Mesenchymal stem cell (in vitro differentiated cells and primary cell): Measurements from ENCODE around the gene DSTN.

Experiments
- DNase-seq: peaks from one replicate; pipeline ENCODE4 v3.0.0-alpha.2; 2013
- H2AFZ ChIP-seq: one replicate; pipeline ENCODE4 v1.6.1; 2013; ENCODE audit warnings: low read depth, mild to moderate bottlenecking, control low read depth, inconsistent platforms, low read length, moderate library complexity
- H2AK5ac ChIP-seq: 2 replicates; pipeline ENCODE4 v1.6.1; 2013; ENCODE audit warnings: low read length, moderate library complexity, mild to moderate bottlenecking, inconsistent platforms; ENCODE audit not compliant: severe bottlenecking
- H2BK120ac ChIP-seq: one replicate; pipeline ENCODE4 v1.6.1; 2013; ENCODE audit warnings: low read depth, mild to moderate bottlenecking, inconsistent platforms, low read length, moderate library complexity
- H2BK12ac ChIP-seq, 2 experiments: one replicate each; pipeline ENCODE4 v1.6.1; 2013; ENCODE audit warnings: inconsistent platforms in 2 of 2, low read length in 2 of 2, mild to moderate bottlenecking in 2 of 2, moderate library complexity in 2 of 2, control low read depth in 1 of 2
- H2BK15ac ChIP-seq: one replicate; pipeline ENCODE4 v1.6.1; 2013; ENCODE audit warnings: mild to moderate bottlenecking, low read depth, inconsistent platforms; ENCODE audit not compliant: poor library complexity, severe bottlenecking
- H2BK5ac ChIP-seq: 2 replicates; pipeline ENCODE4 v1.6.1; 2013; ENCODE audit warnings: low read depth, mild to moderate bottlenecking, low read length, control low read depth, inconsistent platforms; ENCODE audit not compliant: poor library complexity, severe bottlenecking
- H3K14ac ChIP-seq, 2 experiments: one replicate each; pipeline ENCODE4 v1.6.1; 2013; ENCODE audit warnings: inconsistent platforms in 2 of 2, low read length in 2 of 2, control low read depth in 1 of 2, mild to moderate bottlenecking in 1 of 2, moderate library complexity in 1 of 2
- H3K18ac ChIP-seq, 2 experiments: one replicate each; pipeline ENCODE4 v1.6.1; 2013; ENCODE audit warnings: inconsistent platforms in 2 of 2, low read length in 2 of 2, control low read depth in 1 of 2, low read depth in 1 of 2, mild to moderate bottlenecking in 1 of 2
- H3K23ac ChIP-seq, 2 experiments: one replicate each; pipeline ENCODE4 v1.6.1; 2013; ENCODE audit warnings: inconsistent platforms in 2 of 2, low read length in 2 of 2, mild to moderate bottlenecking in 2 of 2, moderate library complexity in 2 of 2, control low read depth in 1 of 2
- H3K27ac ChIP-seq: 2 replicates; pipeline ENCODE4 v1.5.1; 2013; ENCODE audit warnings: mild to moderate bottlenecking, moderate library complexity, low read length, control low read depth, inconsistent platforms; ENCODE audit not compliant: poor library complexity, severe bottlenecking
- H3K27me3 ChIP-seq, 2 experiments: 2 replicates each; pipeline versions ENCODE4 v1.6.1 to v1.7.0; 2013; ENCODE audit warnings: low read length in 2 of 2, mild to moderate bottlenecking in 2 of 2, moderate library complexity in 2 of 2, control low read depth in 1 of 2, inconsistent platforms in 1 of 2; ENCODE audit not compliant: control insufficient read depth in 1 of 2, insufficient read depth in 1 of 2
- H3K36me3 ChIP-seq, 2 experiments: 2 replicates each; pipeline versions ENCODE4 v1.6.1 to v1.7.0; 2013; ENCODE audit warnings: low read length in 2 of 2, control low read depth in 1 of 2, inconsistent platforms in 1 of 2, low read depth in 1 of 2, mild to moderate bottlenecking in 1 of 2; ENCODE audit not compliant: insufficient read depth in 2 of 2, control insufficient read depth in 1 of 2
- H3K4ac ChIP-seq, 2 experiments: one replicate each; pipeline ENCODE4 v1.6.1; 2013; ENCODE audit warnings: inconsistent platforms in 2 of 2, low read length in 2 of 2, mild to moderate bottlenecking in 2 of 2, moderate library complexity in 2 of 2, control low read depth in 1 of 2, low read depth in 1 of 2
- H3K4me1 ChIP-seq: 2 replicates; pipeline ENCODE4 v1.6.1; 2013; ENCODE audit warnings: low read depth, low read length, control low read depth; ENCODE audit not compliant: control insufficient read depth, insufficient read depth
- H3K4me2 ChIP-seq: 2 replicates; pipeline ENCODE4 v1.6.1; 2013; ENCODE audit warnings: low read length, mild to moderate bottlenecking, inconsistent platforms; ENCODE audit not compliant: poor library complexity, severe bottlenecking
- H3K4me3 ChIP-seq, 2 experiments: 2 replicates each; pipeline versions ENCODE4 v1.5.1 to v1.7.0; 2013; ENCODE audit warnings: low read length in 2 of 2, mild to moderate bottlenecking in 2 of 2, control low read depth in 1 of 2, low read depth in 1 of 2; ENCODE audit not compliant: insufficient read depth in 1 of 2
- H3K79me1 ChIP-seq: replicated peaks from 2 replicates; pipeline ENCODE4 v1.6.1; 2013; ENCODE audit warnings: mild to moderate bottlenecking, control low read depth, low read length, inconsistent platforms; ENCODE audit not compliant: poor library complexity, severe bottlenecking
- H3K9ac ChIP-seq: 2 replicates; pipeline ENCODE4 v1.7.0; 2013; ENCODE audit warnings: mild to moderate bottlenecking, low read length, moderate library complexity
- H3K9me3 ChIP-seq: 2 replicates; pipeline ENCODE4 v1.7.0; 2013; ENCODE audit warnings: mild to moderate bottlenecking, low read length; ENCODE audit not compliant: control insufficient read depth
- H4K8ac ChIP-seq: one replicate; pipeline ENCODE4 v1.6.1; 2013; ENCODE audit warnings: inconsistent platforms, mild to moderate bottlenecking, low read length, moderate library complexity
- H4K91ac ChIP-seq: one replicate; pipeline ENCODE4 v1.6.1; 2013; ENCODE audit warnings: mild to moderate bottlenecking, low read length, inconsistent platforms
- WGBS: methylation state at CpG from one replicate; pipeline ENCODE4 v1.1.7; 2013; ENCODE audit warnings: mixed read lengths; 5-methylcytosine and 5-hydroxymethylcytosine counted together

The DSTN gene

GRCh38 chr20:17615645-17616479 lies 46.0 kb downstream of the DSTN start:
- Histone ChIP-seq H2BK15ac (peak overlapping the region; percentile 17), H3K27ac (no peak overlapping the region), H3K18ac (peak overlapping the region in 1 of 2 experiments; percentile 25), H3K79me1 (peaks cover 48% of the 10 kb centered on the region), H3K4me2 (no peak overlapping the region), H3K9ac (no peak overlapping the region), H3K4me1 (peaks cover 58% of the 10 kb centered on the region), H3K14ac (no peak overlapping the region), H3K36me3 (peaks cover 77 to 97% of the 10 kb centered on the region in 2 experiments), H3K4me3 (no peak overlapping the region), H3K4ac (no peak overlapping the region), H2AFZ (no peak overlapping the region), H2BK120ac (no peak overlapping the region), H3K23ac (no peak overlapping the region), H4K91ac (no peak overlapping the region), H3K9me3 (no peaks in the 10 kb centered on the region), H2BK5ac (no peak overlapping the region), H2BK12ac (no peak overlapping the region), H3K27me3 (no peaks in the 10 kb centered on the region), H2AK5ac (no peak overlapping the region), H4K8ac (no peak overlapping the region)
- WGBS = 83% methylated on average over 22 of the region's 22 CpGs
- no peak for DNase-seq

DNA sequence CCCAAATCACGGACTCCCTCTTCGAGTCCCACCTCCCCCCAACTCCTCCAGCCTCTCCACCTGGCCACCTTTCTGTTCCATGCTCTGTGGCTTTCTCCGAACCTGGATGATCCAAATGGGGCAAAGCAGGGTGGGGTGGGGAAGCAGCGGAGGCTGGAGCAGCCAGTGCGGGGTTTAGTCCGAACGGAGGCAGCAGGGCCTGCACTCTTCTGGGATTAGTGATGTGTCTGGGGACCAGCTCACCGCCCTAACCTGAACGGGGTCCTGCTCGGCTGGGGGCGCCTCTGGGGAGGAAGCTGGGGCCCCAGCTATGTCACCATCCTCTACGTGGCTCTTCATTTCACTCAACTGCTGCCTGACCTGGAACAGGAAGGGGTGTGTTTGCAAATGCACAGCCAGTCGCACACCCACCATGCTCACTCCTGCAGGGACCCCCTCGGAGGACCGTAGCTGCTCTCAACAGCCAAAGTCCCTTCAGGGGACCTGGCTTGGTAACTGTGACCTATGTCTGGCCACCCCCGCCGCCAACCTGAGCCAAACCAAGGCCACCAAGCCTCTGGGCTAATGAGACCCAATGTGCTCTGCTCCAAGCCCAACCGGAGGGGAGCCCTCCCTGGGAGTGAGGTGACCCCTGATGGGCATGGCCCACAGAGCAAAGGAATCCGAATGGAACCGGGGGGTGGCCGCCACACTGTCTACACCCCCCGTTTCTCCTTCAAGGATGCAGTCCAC lies 46.8 kb downstream of the DSTN start:
- Histone ChIP-seq H3K9me3 (no peaks in the 10 kb centered on the region), H2BK120ac (no peak overlapping the region), H3K27me3 (no peaks in the 10 kb centered on the region), H3K4me2 (no peak overlapping the region), H4K91ac (no peak overlapping the region), H3K23ac (no peak overlapping the region), H3K4me3 (no peak overlapping the region), H2AFZ (no peak overlapping the region), H3K9ac (no peak overlapping the region), H2BK5ac (no peak overlapping the region), H3K27ac (no peak overlapping the region), H3K4me1 (peaks cover 51% of the 10 kb centered on the region), H2BK15ac (no peak overlapping the region), H3K36me3 (peaks cover 84 to 97% of the 10 kb centered on the region in 2 experiments), H2AK5ac (no peak overlapping the region), H3K18ac (no peak overlapping the region), H4K8ac (no peak overlapping the region), H3K14ac (no peak overlapping the region), H2BK12ac (no peak overlapping the region), H3K4ac (no peak overlapping the region), H3K79me1 (peaks cover 51% of the 10 kb centered on the region)
- no peak for DNase-seq
- WGBS = 92% methylated on average over 20 of the region's 22 CpGs

DNA sequence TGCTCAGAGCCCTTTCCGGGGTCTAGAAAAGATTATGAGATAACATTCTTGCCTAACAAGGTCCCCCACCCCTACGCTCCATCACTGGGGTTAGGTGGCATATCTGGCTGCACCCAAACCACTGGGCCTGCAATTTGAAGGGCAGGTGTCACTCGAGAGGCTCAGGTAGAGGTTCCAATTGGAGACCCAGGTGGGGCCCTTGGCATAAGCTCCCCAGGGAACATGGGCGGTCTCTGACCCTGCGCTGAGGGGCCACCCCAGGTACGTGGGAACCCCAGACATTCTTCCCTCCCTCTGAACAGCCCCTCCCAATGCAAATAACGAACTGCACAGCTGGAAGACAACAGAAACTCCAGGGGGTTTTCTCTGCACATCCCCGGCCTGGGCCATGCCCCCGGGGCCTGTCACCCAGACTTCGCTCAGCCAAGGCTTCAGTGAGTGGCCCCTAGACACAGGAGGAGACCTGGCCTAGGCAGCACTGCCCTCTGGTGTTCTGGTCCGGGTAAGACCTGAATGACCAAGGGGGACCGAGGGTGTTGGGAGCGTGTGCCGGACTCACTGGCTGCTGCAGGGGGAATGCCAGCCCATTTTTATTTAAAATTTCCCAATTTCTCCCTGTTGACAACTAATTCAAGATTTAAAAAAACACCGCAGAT lies 47.5 kb downstream of the DSTN start:
- no peak overlapping the region for H2AFZ ChIP-seq
- no peak overlapping the region for H3K18ac ChIP-seq
- H2BK12ac ChIP-seq = no peak overlapping the region
- H3K4me1 ChIP-seq = peaks cover 44% of the 10 kb centered on the region
- no peaks in the 10 kb centered on the region for H3K9me3 ChIP-seq
- H3K9ac ChIP-seq = no peak overlapping the region
- no peak overlapping the region for H2AK5ac ChIP-seq
- H3K14ac ChIP-seq = no peak overlapping the region
- H3K27me3 ChIP-seq = no peaks in the 10 kb centered on the region
- no peak overlapping the region for H2BK15ac ChIP-seq
- WGBS = 83% methylated on average over 15 of the region's 15 CpGs
- H3K23ac ChIP-seq = no peak overlapping the region
- no peak overlapping the region for H3K27ac ChIP-seq
- H3K4me3 ChIP-seq = no peak overlapping the region
- no peak overlapping the region for H4K8ac ChIP-seq
- no peak overlapping the region for H2BK5ac ChIP-seq
- DNase-seq = peak; percentile 46
- H4K91ac ChIP-seq = no peak overlapping the region
- H3K4ac ChIP-seq = no peak overlapping the region
- peaks cover 53% of the 10 kb centered on the region for H3K79me1 ChIP-seq
- H2BK120ac ChIP-seq = no peak overlapping the region
- H3K4me2 ChIP-seq = no peak overlapping the region
- H3K36me3 ChIP-seq = peaks cover 91 to 99% of the 10 kb centered on the region in 2 experiments
